GM12873 (cell line): ENCODE results near the gene TAF3.

ENCODE experiments used
- TF ChIP-seq, protein P1 (sequence below): IDR thresholded peaks from 2 replicates; pipeline ENCODE4 v1.5.1; 2012; ENCODE audit warnings: low read depth, mild to moderate bottlenecking, moderate library complexity, low read length, control low read depth; ENCODE audit not compliant: insufficient read depth; ENCODE audit errors: missing control alignments

Gene TAF3

DNA sequence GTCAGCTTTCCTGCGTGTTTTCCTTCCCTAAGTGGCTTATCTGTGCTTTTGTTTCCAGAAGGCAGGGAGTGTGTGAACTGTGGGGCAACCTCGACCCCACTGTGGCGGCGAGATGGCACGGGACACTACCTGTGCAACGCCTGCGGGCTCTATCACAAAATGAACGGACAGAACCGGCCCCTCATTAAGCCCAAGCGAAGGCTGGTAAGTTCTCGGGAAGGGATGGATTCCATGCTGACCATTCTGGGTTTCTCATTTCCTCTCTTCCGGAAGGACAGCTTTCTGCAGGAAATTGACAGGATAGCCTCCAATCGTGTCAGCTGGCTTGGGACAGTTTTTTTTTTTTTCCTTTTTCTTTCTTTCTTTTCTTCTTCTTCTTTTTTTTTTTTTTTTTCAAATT lies 245.6 kb downstream of the TAF3 start:
- TF ChIP-seq, protein P1, sequence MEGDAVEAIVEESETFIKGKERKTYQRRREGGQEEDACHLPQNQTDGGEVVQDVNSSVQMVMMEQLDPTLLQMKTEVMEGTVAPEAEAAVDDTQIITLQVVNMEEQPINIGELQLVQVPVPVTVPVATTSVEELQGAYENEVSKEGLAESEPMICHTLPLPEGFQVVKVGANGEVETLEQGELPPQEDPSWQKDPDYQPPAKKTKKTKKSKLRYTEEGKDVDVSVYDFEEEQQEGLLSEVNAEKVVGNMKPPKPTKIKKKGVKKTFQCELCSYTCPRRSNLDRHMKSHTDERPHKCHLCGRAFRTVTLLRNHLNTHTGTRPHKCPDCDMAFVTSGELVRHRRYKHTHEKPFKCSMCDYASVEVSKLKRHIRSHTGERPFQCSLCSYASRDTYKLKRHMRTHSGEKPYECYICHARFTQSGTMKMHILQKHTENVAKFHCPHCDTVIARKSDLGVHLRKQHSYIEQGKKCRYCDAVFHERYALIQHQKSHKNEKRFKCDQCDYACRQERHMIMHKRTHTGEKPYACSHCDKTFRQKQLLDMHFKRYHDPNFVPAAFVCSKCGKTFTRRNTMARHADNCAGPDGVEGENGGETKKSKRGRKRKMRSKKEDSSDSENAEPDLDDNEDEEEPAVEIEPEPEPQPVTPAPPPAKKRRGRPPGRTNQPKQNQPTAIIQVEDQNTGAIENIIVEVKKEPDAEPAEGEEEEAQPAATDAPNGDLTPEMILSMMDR, result no peak

DNA sequence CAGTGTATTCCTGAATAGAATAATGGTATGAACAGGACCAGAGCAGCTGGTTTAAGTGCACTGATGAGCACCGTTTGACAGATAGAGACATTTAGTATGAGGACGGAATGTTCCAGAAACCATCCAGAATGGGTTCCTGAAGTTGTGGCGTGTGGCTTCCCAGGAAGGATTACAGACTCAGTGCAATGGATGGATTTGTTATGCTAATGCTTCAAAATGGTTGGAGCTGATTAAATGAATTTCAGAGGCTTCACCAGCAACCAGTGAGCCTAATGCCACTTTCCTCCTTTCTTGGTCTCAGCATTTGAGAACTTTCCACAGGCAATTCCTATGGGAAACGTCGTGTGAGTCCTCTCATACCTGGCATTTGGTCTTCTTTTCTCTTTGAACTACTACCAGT lies 246.1 kb downstream of the TAF3 start:
- TF ChIP-seq, protein P1, result no peak

DNA sequence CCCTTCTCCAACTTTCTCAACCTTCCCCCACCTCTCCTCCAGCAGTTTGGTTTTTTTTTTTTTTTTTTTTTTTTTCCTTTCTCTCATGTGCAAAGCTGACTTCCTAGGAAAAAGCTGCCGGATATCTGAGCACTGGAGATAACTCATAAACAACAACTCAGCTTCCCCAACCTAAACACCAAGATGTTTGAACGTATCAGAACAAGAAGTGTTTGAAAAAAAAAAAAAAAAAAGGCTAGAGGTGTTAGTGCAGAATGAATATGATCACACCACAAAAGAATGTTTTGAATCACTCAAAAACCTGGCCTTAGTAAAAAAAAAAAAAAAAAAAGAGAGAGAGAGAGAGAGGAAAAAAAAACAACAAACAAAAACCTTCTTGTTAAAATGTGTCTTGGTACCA lies 247.3 kb downstream of the TAF3 start:
- TF ChIP-seq, protein P1, result no peak

DNA sequence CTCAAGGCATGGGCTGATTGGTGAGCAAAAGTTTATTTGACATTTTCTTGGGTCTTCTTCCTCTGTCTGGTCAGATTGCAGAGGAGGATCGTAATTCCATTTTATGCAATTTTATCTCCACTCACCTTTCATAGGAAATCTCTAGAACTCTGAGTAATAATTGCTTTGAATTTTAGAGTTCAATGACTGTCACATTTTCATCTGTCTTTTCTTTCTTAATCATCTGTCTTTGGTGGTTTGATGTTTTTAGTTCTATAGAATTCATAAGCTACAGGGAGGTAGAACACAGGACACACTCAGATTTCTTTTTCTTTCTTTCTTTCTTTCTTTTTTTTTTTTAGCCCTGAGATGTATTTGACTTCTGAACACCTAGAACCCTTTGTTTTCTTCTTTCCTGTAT lies 247.8 kb downstream of the TAF3 start:
- TF ChIP-seq, protein P1, result no peak
